Thoracic aorta (tissue), 2 donors: Measurements from ENCODE around the gene RHNO1. TPM values are rescaled to one million over a fixed set of nuclear protein-coding genes. Genes with fewer than 3 reads are reported as not detected.

Experiments
- ATAC-seq: fragments of 150-250 bp; one replicate; pipeline ENCODE4 v1.8.0; 2017; ENCODE audit warnings: low read depth; ENCODE audit not compliant: insufficient number of reproducible peaks, low FRiP score
- DNase-seq: peaks from one replicate; pipeline ENCODE4 v3.0.0-alpha.2; 2020; ENCODE audit warnings: low spot score
- H3K27ac ChIP-seq, 2 donors: fragments of 200-600 bp; sonication (generic); 1 replicate in 1 of 2; 2 replicates in 1 of 2; pipeline ENCODE4 v1.5.1; 2016; ENCODE audit warnings: mild to moderate bottlenecking in 2 of 2, moderate library complexity in 2 of 2
- H3K27me3 ChIP-seq: fragments of 200-600 bp; sonication (generic); replicated peaks from 2 replicates; pipeline ENCODE4 v1.6.0; 2016; ENCODE audit warnings: mild to moderate bottlenecking; ENCODE audit not compliant: insufficient read depth
- H3K36me3 ChIP-seq: fragments of 200-600 bp; sonication (generic); one replicate; pipeline ENCODE4 v1.5.1; 2016
- H3K4me1 ChIP-seq, 2 donors: fragments of 200-600 bp; sonication (generic); 1 replicate in 1 of 2; 2 replicates in 1 of 2; pipeline versions ENCODE4 v1.5.1 to v1.6.0; 2016; ENCODE audit warnings: low read depth in 2 of 2, mild to moderate bottlenecking in 1 of 2; ENCODE audit not compliant: control insufficient read depth in 1 of 2
- H3K4me3 ChIP-seq: fragments of 200-600 bp; sonication (generic); 2 replicates; pipeline ENCODE4 v1.5.1; 2016; ENCODE audit warnings: mild to moderate bottlenecking
- H3K9me3 ChIP-seq: fragments of 200-600 bp; sonication (generic); 2 replicates; pipeline ENCODE4 v1.5.1; 2016
- total RNA-seq, 2 donors: library from RNA; depleted of rRNA; stranded (reverse); fragments of >200 nt; gene quantifications; one replicate each; pipeline versions ENCODE4 v1.1.0 to v1.2.3, GENCODE V29; 2016
- TF ChIP-seq, protein P1 (sequence below): fragments of 200-600 bp; sonication (generic); IDR thresholded peaks from one replicate; pipeline ENCODE4 v1.5.1; 2019; ENCODE audit warnings: antibody characterized with exemption

RHNO1 gene
- total RNA-seq, 2 donors from 2014 or later = 9.6 to 10.8 TPM

DNA sequence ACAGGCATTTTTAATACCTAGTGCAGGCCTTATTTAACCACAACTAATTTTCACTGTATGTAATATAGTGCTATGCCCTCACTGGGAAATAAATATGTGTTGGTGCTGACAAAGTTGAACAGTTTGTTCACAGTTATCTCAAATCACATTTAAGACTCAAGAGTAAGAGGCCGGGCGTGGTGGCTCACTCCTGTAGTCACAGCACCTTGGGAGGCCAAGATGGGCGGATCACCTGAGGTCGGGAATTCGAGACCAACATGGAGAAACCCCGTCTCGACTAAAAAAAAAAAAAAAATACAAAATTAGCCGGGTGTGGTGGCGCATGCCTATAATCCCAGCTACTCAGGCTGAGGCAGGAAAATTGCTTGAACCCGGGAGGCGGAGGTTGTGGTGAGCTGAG, 59.3 kb downstream of the RHNO1 start:
- no peaks in the 10 kb centered on the region for H3K4me1 ChIP-seq
- H3K36me3 ChIP-seq = peaks cover 38% of the 10 kb centered on the region
- no peaks in the 10 kb centered on the region for H3K27me3 ChIP-seq
- H3K4me3 ChIP-seq = no peak overlapping the region
- no peaks in the 10 kb centered on the region for H3K9me3 ChIP-seq
- H3K27ac ChIP-seq = no peak overlapping the region
- no peak for ATAC-seq
- no peak for DNase-seq
- TF ChIP-seq, protein P1, sequence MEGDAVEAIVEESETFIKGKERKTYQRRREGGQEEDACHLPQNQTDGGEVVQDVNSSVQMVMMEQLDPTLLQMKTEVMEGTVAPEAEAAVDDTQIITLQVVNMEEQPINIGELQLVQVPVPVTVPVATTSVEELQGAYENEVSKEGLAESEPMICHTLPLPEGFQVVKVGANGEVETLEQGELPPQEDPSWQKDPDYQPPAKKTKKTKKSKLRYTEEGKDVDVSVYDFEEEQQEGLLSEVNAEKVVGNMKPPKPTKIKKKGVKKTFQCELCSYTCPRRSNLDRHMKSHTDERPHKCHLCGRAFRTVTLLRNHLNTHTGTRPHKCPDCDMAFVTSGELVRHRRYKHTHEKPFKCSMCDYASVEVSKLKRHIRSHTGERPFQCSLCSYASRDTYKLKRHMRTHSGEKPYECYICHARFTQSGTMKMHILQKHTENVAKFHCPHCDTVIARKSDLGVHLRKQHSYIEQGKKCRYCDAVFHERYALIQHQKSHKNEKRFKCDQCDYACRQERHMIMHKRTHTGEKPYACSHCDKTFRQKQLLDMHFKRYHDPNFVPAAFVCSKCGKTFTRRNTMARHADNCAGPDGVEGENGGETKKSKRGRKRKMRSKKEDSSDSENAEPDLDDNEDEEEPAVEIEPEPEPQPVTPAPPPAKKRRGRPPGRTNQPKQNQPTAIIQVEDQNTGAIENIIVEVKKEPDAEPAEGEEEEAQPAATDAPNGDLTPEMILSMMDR = no peak

DNA sequence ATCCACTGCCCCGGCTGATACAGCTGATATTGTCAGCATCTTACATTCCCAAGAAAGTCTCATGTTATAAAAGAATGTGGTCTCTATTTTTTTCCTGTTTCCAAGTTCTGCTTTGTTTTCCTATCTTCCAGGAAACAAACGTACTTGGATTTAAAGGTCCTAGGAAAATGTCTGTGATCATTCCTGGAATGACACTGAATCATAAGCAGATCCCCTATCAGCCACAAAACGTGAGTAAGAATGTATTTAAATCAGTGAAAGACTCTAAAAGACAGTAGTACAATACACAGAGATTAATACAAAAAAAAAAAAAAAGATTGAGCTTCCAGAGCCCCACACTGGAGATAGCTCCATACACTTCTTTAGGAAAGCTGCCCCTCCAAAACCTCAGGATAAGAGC, 60.5 kb downstream of the RHNO1 start:
- TF ChIP-seq, protein P1 = no peak
- H3K4me3 ChIP-seq = no peak overlapping the region
- no peak overlapping the region for H3K27ac ChIP-seq
- H3K9me3 ChIP-seq = no peaks in the 10 kb centered on the region
- H3K36me3 ChIP-seq = peaks cover 29% of the 10 kb centered on the region
- DNase-seq (no peak), ATAC-seq (no peak)
- no peaks in the 10 kb centered on the region for H3K4me1 ChIP-seq
- H3K27me3 ChIP-seq = no peaks in the 10 kb centered on the region

Other genes with a start within 250 kb of the RHNO1 start
- gene FKBP4, start 82.3 kb upstream of the RHNO1 start, total RNA-seq = 10 to 100 TPM; 26.6 to 30.5 TPM
- 10 to 100 TPM; 33.8 to 38.4 TPM for gene ITFG2, start 64.6 kb upstream of the RHNO1 start, total RNA-seq
- 1 to 10 TPM; 4.9 to 8.1 TPM for gene NRIP2, start 42.2 kb upstream of the RHNO1 start, total RNA-seq
- gene TEX52, start 20.2 kb upstream of the RHNO1 start, total RNA-seq = not detected
- 1 to 10 TPM in 1 of 2 donors, not detected in 1; 2.2 TPM for gene FOXM1, start within 50 bp of the RHNO1 start, total RNA-seq
- 10 to 100 TPM; 28.4 to 30.8 TPM for gene TULP3, start 13.7 kb downstream of the RHNO1 start, total RNA-seq
- gene TEAD4, start 82.2 kb downstream of the RHNO1 start, total RNA-seq = 10 to 100 TPM; 42.5 to 62.6 TPM
- gene TSPAN9, start 200.2 kb downstream of the RHNO1 start, total RNA-seq = 10 to 100 TPM; 39.5 to 50.2 TPM